K562 (cell line): ENCODE measurements around the gene IGLON5. TPM values are rescaled to one million over a fixed set of nuclear protein-coding genes. Genes with fewer than 3 reads are reported as not detected.

Experiments used
- DEAF1 ChIP-seq: fragments of 450-650 bp; formaldehyde crosslinking; IDR thresholded peaks from 2 replicates; pipeline ENCODE4 v1.4.0; 2020; ENCODE audit warnings: mild to moderate bottlenecking, moderate library complexity
- DMBX1 ChIP-seq: fragments of 250-450 bp; sonication (Bioruptor Pico); IDR thresholded peaks from 2 replicates; pipeline ENCODE4 v1.8.0; 2022; ENCODE audit warnings: inconsistent platforms, mild to moderate bottlenecking, moderate library complexity, borderline replicate concordance
- ELF1 ChIP-seq: fragments of 200-800 bp; sonication (Bioruptor generic); IDR thresholded peaks from 2 replicates; pipeline ENCODE4 v1.6.1; 2016; ENCODE audit warnings: missing genetic modification characterization, missing compliant biosample characterization
- ETS2 ChIP-seq: IDR thresholded peaks from 2 replicates; pipeline ENCODE4 v1.6.1; 2016; ENCODE audit warnings: borderline replicate concordance, missing genetic modification characterization, mild to moderate bottlenecking, moderate library complexity, missing compliant biosample characterization; ENCODE audit not compliant: poor library complexity, severe bottlenecking
- FOXK1 ChIP-seq: sonication (generic); formaldehyde crosslinking; IDR thresholded peaks from 2 replicates; pipeline ENCODE4 v1.8.0; 2022; ENCODE audit warnings: missing genetic modification reagents, mild to moderate bottlenecking, borderline replicate concordance
- HDAC2 ChIP-seq: fragments of 450-650 bp; IDR thresholded peaks from 2 replicates; pipeline ENCODE4 v1.6.1; 2016; ENCODE audit warnings: mild to moderate bottlenecking
- HDAC3 ChIP-seq: fragments of 450-650 bp; IDR thresholded peaks from 2 replicates; pipeline ENCODE4 v1.6.1; 2018; ENCODE audit warnings: borderline replicate concordance, mild to moderate bottlenecking, moderate library complexity; ENCODE audit not compliant: partially characterized antibody
- HNRNPUL1 ChIP-seq: fragments of 200-400 bp; formaldehyde crosslinking; IDR thresholded peaks from 2 replicates; pipeline ENCODE4 v1.6.1; 2017; ENCODE audit warnings: low read length
- JUNB ChIP-seq: fragments of 450-650 bp; formaldehyde crosslinking; conservative IDR thresholded peaks from 2 replicates; pipeline ENCODE4 v1.4.0; 2020; ENCODE audit warnings: mild to moderate bottlenecking
- KDM1A ChIP-seq, 2 experiments: fragments of 450-650 bp; IDR thresholded peaks; 2 replicates each; pipeline ENCODE4 v1.6.1; 2016; ENCODE audit warnings: mild to moderate bottlenecking in 2 of 2
- KLF16 ChIP-seq: IDR thresholded peaks from 2 replicates; pipeline ENCODE4 v1.6.1; 2016; ENCODE audit warnings: antibody characterized with exemption
- MLLT1 ChIP-seq, 2 experiments: fragments of 450-650 bp; IDR thresholded peaks; 2 replicates each; pipeline ENCODE4 v1.6.1; 2016
- NFRKB ChIP-seq: fragments of 450-650 bp; IDR thresholded peaks from 2 replicates; pipeline ENCODE4 v1.6.1; 2016; ENCODE audit warnings: low read depth
- YBX1 ChIP-seq: fragments of 450-650 bp; IDR thresholded peaks from 2 replicates; pipeline ENCODE4 v1.7.1; 2016; ENCODE audit warnings: mild to moderate bottlenecking
- ZBTB12 ChIP-seq: fragments of 250-450 bp; sonication (Bioruptor Pico); IDR thresholded peaks from 2 replicates; pipeline ENCODE4 v1.4.0; 2020
- ZNF431 ChIP-seq: sonication (generic); formaldehyde crosslinking; IDR thresholded peaks from 2 replicates; pipeline ENCODE4 v1.8.0; 2022; ENCODE audit warnings: mild to moderate bottlenecking, missing genetic modification reagents
- ZZZ3 ChIP-seq: fragments of 450-650 bp; IDR thresholded peaks from 2 replicates; pipeline ENCODE4 v1.6.1; 2016; ENCODE audit warnings: antibody characterized with exemption, mild to moderate bottlenecking, moderate library complexity
- polyA plus RNA-seq, 8 experiments: library from polyadenylated mRNA; depleted of rRNA in 4 of 8; stranded (reverse) in 5 of 8; unstranded in 3 of 8; fragments of >200 nt; fragmentation: Nextera tagmentation in 2 of 8; fragmentation: Illumina TruSeq in 1 of 8; extraction: Ambion mirVana in 2 of 8; extraction: Trizol in 1 of 8; gene quantifications; 2 replicates each; pipeline versions ENCODE4 v1.2.1 to v1.2.3, GENCODE V29; 2011 to 2014; ENCODE audit warnings: inconsistent platforms in 1 of 8, missing spikeins in 1 of 8
- total RNA-seq, 7 experiments: library from RNA; depleted of rRNA in 6 of 7; stranded (reverse); fragments of >200 nt in 6 of 7; fragmentation: Illumina TruSeq in 2 of 7; extraction: Trizol in 2 of 7; gene quantifications; 2 replicates each; pipeline versions ENCODE4 v1.2.1 to v1.2.3, GENCODE V29; 2011 to 2021; ENCODE audit warnings: low replicate concordance in 1 of 7
- TF ChIP-seq, protein P1 (sequence below): fragments of 450-650 bp; IDR thresholded peaks from 2 replicates; pipeline ENCODE4 v1.6.1; 2014; ENCODE audit warnings: low read depth, mild to moderate bottlenecking, moderate library complexity, borderline replicate concordance
- TF ChIP-seq, protein P2 (sequence below): fragments of 150-350 bp; IDR thresholded peaks from 2 replicates; pipeline ENCODE4 v1.6.1; 2014; ENCODE audit warnings: low read depth, mild to moderate bottlenecking, low read length, borderline replicate concordance

The IGLON5 gene
- total and polyA plus RNA-seq, 9 of the 15 experiments (the other 6 are each of a cell fraction or from before 2014, with no cell fraction given): 0.03 to 0.22 (median 0.14) TPM; not detected in 2

GRCh38 chr19:51339313-51339686 is 27.9 kb downstream of the IGLON5 start (continued):
- TF ChIP-seq HDAC2 (0 out of 2 replicates have a peak, but pooled peaks have one; percentile 30), DEAF1 (CRISPR knock-in tag) (0 out of 2 replicates have a peak, but pooled peaks have one; percentile 7), YBX1 (no peak), JUNB (no peak), ZBTB12 (CRISPR knock-in tag) (no peak), HNRNPUL1 (no peak), NFRKB (no peak), FOXK1 (CRISPR knock-in tag) (no peak), HDAC3 (no peak), ETS2 (tag) (no peak), KLF16 (no peak), ZNF431 (CRISPR knock-in tag) (0 out of 2 replicates have a peak, but pooled peaks have one; percentile 51), KDM1A (IDR thresholded peaks at IDR 0.05) (no peak), ZZZ3 (no peak), ELF1 (tag) (no peak), MLLT1 (IDR thresholded peaks at IDR 0.05) (peak; percentile 60 to 63; a peak in 2 of 4 replicates), DMBX1 (CRISPR knock-in tag) (peak; percentile 36; the same call in 1 of the 2 replicates)
- TF ChIP-seq, protein P1, sequence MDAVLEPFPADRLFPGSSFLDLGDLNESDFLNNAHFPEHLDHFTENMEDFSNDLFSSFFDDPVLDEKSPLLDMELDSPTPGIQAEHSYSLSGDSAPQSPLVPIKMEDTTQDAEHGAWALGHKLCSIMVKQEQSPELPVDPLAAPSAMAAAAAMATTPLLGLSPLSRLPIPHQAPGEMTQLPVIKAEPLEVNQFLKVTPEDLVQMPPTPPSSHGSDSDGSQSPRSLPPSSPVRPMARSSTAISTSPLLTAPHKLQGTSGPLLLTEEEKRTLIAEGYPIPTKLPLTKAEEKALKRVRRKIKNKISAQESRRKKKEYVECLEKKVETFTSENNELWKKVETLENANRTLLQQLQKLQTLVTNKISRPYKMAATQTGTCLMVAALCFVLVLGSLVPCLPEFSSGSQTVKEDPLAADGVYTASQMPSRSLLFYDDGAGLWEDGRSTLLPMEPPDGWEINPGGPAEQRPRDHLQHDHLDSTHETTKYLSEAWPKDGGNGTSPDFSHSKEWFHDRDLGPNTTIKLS: no peak
- TF ChIP-seq, protein P2, sequence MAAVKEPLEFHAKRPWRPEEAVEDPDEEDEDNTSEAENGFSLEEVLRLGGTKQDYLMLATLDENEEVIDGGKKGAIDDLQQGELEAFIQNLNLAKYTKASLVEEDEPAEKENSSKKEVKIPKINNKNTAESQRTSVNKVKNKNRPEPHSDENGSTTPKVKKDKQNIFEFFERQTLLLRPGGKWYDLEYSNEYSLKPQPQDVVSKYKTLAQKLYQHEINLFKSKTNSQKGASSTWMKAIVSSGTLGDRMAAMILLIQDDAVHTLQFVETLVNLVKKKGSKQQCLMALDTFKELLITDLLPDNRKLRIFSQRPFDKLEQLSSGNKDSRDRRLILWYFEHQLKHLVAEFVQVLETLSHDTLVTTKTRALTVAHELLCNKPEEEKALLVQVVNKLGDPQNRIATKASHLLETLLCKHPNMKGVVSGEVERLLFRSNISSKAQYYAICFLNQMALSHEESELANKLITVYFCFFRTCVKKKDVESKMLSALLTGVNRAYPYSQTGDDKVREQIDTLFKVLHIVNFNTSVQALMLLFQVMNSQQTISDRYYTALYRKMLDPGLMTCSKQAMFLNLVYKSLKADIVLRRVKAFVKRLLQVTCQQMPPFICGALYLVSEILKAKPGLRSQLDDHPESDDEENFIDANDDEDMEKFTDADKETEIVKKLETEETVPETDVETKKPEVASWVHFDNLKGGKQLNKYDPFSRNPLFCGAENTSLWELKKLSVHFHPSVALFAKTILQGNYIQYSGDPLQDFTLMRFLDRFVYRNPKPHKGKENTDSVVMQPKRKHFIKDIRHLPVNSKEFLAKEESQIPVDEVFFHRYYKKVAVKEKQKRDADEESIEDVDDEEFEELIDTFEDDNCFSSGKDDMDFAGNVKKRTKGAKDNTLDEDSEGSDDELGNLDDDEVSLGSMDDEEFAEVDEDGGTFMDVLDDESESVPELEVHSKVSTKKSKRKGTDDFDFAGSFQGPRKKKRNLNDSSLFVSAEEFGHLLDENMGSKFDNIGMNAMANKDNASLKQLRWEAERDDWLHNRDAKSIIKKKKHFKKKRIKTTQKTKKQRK: no peak
